Upper lobe of left lung (tissue), 4 donors: ENCODE results near the gene FOXP1.

Source experiments
- CTCF ChIP-seq, 6 experiments: fragments of 450-650 bp in 4 of 6; fragments of 200-600 bp in 2 of 6; sonication (generic) in 2 of 6; IDR thresholded peaks; one replicate each; pipeline ENCODE4 v1.5.1; 2016 to 2019; ENCODE audit warnings: antibody characterized with exemption in 6 of 6
- EP300 ChIP-seq, 4 donors: sonication (generic); formaldehyde crosslinking; IDR thresholded peaks; one replicate each; pipeline ENCODE4 v1.5.1; 2017; ENCODE audit warnings: antibody characterized with exemption in 4 of 4, control low read depth in 2 of 4
- POLR2A ChIP-seq, 4 donors: fragments of 450-650 bp; IDR thresholded peaks; one replicate each; pipeline ENCODE4 v1.5.1; 2016 to 2017; ENCODE audit warnings: antibody characterized with exemption in 4 of 4, mild to moderate bottlenecking in 2 of 4
- POLR2AphosphoS5 ChIP-seq, 2 donors: sonication (generic); formaldehyde crosslinking; IDR thresholded peaks; one replicate each; pipeline ENCODE4 v1.5.1; 2017; ENCODE audit warnings: antibody characterized with exemption in 2 of 2

GRCh38 chr3:71129611-71130431, 453.7 kb downstream of the FOXP1 start:
- TF ChIP-seq POLR2AphosphoS5 (IDR thresholded peaks at IDR 0.05) (no peak), EP300 (IDR thresholded peaks at IDR 0.05) (no peak), CTCF (IDR thresholded peaks at IDR 0.05) (no peak), POLR2A (IDR thresholded peaks at IDR 0.05) (peak in 1 of 4 donors; percentile 15)
